Neutrophil (primary cell): ENCODE measurements around the gene ARSB.

Experiments
- H3K27ac ChIP-seq: fragments of 200-600 bp; sonication (generic); 2 replicates; pipeline ENCODE4 v1.5.1; 2016; ENCODE audit warnings: mild to moderate bottlenecking, moderate library complexity
- H3K27me3 ChIP-seq: fragments of 200-600 bp; sonication (generic); 2 replicates; pipeline ENCODE4 v1.6.0; 2016; ENCODE audit warnings: mild to moderate bottlenecking
- H3K36me3 ChIP-seq: fragments of 200-600 bp; sonication (generic); 2 replicates; pipeline ENCODE4 v1.5.1; 2017
- H3K4me1 ChIP-seq, 2 experiments: fragments of 200-600 bp in 1 of 2; sonication (generic) in 1 of 2; 1 replicate in 1 of 2; 2 replicates in 1 of 2; pipeline versions ENCODE4 v1.5.1 to v1.6.1; 2013 to 2016; ENCODE audit warnings: low read depth in 1 of 2, low read length in 1 of 2, mild to moderate bottlenecking in 1 of 2, moderate library complexity in 1 of 2; ENCODE audit not compliant: control insufficient read depth in 1 of 2, insufficient read depth in 1 of 2
- H3K4me3 ChIP-seq, 2 experiments: fragments of 200-600 bp in 1 of 2; sonication (generic) in 1 of 2; 1 replicate in 1 of 2; 2 replicates in 1 of 2; pipeline ENCODE4 v1.5.1; 2013 to 2016; ENCODE audit warnings: low read depth in 1 of 2, low read length in 1 of 2, mild to moderate bottlenecking in 1 of 2, moderate library complexity in 1 of 2
- H3K9me3 ChIP-seq: fragments of 200-600 bp; sonication (generic); 2 replicates; pipeline ENCODE4 v1.5.1; 2016
- TF ChIP-seq, protein P1 (sequence below): fragments of 200-600 bp; sonication (generic); IDR thresholded peaks from 2 replicates; pipeline ENCODE4 v1.5.1; 2016; ENCODE audit warnings: antibody characterized with exemption

ARSB gene

DNA sequence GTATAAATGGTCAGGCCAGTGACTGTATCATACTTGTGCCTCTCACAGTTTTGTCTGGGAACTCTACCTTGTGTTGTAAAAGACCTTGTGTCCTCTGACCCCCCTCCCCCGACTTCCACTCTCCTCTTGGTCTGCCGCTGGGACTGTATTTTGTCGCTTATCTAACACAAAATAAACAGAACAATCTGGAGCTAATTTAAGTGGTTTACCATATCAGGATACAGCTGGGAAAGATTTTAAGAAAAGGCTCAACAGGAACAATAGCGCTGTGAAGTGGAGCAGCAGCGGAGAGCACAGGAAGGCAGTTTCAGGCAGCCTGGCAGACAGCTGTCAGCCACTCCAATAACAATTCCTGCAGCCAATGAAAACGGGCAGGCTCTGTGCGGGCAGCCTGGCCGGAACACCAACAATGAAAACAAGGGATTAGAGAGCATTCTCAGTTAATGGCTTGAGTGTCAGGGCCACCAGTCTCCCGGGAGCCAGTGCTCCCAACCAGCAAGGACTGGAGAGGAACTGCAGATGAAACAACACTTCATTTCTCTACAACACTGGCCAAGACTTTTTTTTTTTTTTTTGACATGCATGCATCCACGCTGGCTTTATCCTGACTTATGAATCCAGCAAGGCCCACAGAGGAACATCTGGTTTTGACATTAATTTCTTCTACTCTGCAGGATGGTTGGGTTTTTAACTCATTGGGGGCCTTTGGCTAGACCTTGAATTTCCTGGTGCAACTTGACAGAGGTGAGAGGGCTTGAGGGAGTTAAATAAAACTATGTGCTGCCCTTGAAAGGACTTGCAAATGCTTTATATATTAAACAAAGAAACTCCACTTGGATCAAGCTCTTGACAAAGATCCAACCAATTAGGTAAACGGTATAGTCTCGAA lies 76.7 kb downstream of the ARSB start:
- no peaks in the 10 kb centered on the region for H3K27me3 ChIP-seq
- no peaks in the 10 kb centered on the region for H3K36me3 ChIP-seq
- no peaks in the 10 kb centered on the region for H3K9me3 ChIP-seq
- H3K4me1 ChIP-seq, result peaks cover 15 to 25% of the 10 kb centered on the region in 2 experiments
- H3K27ac ChIP-seq, result no peak overlapping the region
- TF ChIP-seq, protein P1, sequence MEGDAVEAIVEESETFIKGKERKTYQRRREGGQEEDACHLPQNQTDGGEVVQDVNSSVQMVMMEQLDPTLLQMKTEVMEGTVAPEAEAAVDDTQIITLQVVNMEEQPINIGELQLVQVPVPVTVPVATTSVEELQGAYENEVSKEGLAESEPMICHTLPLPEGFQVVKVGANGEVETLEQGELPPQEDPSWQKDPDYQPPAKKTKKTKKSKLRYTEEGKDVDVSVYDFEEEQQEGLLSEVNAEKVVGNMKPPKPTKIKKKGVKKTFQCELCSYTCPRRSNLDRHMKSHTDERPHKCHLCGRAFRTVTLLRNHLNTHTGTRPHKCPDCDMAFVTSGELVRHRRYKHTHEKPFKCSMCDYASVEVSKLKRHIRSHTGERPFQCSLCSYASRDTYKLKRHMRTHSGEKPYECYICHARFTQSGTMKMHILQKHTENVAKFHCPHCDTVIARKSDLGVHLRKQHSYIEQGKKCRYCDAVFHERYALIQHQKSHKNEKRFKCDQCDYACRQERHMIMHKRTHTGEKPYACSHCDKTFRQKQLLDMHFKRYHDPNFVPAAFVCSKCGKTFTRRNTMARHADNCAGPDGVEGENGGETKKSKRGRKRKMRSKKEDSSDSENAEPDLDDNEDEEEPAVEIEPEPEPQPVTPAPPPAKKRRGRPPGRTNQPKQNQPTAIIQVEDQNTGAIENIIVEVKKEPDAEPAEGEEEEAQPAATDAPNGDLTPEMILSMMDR, result no peak
- no peak overlapping the region for H3K4me3 ChIP-seq

DNA sequence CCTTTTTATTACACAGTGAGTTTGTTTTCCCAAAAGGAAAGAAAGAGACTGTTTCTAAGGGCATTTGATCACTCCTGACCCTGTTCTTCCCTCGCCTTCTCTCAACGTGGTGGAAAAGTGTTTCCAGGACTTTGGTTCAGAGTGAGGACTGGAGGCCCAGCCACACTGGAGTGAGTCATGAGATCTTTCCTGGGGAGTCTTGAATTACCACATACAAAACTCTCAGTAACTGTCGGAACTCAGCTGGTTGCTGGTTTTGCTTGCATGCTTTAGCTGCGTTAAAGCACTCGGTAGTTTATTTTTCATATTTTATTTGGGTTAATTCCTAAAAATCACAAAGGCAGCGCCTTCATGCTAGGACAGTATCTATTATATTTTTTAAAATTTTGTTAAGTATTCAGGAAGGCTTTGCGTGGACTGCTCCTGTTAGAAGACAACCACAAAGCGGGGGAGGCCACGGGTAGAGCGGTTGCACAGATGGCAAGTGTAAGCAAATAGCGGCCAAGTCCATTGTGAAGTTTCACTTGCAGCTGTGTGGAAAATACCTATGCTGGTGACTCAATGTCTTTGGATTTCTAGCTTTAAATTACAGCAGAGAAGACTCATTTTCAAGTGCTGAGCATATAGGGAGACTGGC lies 77.7 kb downstream of the ARSB start:
- H3K27ac ChIP-seq, result no peak overlapping the region
- H3K9me3 ChIP-seq, result no peaks in the 10 kb centered on the region
- H3K27me3 ChIP-seq, result no peaks in the 10 kb centered on the region
- H3K4me1 ChIP-seq, result peaks cover 15 to 25% of the 10 kb centered on the region in 2 experiments
- no peak overlapping the region for H3K4me3 ChIP-seq
- H3K36me3 ChIP-seq, result no peaks in the 10 kb centered on the region
- TF ChIP-seq, protein P1, result no peak

DNA sequence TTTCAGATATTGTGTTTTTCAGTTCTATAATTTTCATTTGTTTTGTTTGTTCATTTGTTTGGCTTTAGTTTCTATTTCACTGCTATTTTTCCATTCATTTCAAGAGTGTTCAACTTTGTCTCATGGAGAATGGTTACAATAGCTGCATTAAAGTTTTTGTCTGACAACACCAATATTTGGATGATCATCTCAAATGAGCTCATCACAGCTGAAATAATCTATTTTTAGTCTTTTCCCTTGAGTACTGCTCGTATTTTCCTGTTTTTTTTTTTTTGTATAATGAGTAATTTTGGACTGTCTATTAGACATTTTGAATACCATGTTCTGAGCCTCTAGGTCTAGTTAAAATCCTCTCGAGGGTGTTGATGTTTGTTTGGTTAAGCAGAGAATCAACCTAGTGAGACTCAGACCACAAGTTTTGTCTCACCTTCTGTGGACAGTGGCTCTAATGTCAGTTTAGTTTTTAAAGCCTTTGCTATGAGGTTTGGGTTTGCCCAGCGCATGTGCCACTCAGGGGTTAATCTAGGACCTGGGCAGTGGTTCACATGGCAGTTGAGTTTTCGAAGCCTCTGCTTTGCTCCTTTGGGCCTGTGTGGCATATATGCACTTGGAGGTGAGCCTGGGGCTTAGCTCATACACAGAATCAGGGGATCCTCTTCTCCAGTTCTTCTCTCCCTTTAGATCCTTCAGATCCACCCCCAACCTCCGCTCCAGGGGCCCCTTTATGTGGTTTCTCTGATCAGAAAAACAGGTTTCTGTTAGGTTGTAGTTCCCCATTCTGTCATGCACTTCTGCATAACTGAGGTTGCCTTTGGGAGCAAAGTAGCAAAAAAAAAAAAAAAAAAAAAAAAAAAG lies 79.8 kb downstream of the ARSB start:
- H3K36me3 ChIP-seq, result no peaks in the 10 kb centered on the region
- peaks cover 15 to 25% of the 10 kb centered on the region in 2 experiments for H3K4me1 ChIP-seq
- TF ChIP-seq, protein P1, result no peak
- H3K9me3 ChIP-seq, result no peaks in the 10 kb centered on the region
- H3K4me3 ChIP-seq, result no peak overlapping the region
- H3K27ac ChIP-seq, result no peak overlapping the region
- H3K27me3 ChIP-seq, result no peaks in the 10 kb centered on the region

DNA sequence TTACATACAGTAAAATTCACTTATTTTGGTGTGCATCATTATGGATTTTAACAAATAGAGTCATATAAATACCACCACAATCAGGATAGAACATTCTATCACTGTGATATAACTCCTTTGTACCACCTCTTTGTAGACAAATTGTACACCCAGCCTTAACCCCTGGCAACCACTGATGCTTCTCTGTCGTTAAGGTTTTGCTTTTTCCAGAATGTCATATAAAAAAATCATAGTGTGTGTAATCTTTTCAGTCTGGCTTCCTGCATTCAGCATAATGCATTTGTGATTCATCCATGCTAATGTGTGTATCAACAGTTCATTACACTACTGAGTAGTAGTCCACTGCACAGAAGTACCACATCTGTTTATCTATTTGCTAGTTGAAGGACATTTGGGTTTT lies 81.2 kb downstream of the ARSB start:
- TF ChIP-seq, protein P1, result no peak
- H3K36me3 ChIP-seq, result no peaks in the 10 kb centered on the region
- no peaks in the 10 kb centered on the region for H3K9me3 ChIP-seq
- H3K4me1 ChIP-seq, result peaks cover 15 to 25% of the 10 kb centered on the region in 2 experiments
- H3K27ac ChIP-seq, result no peak overlapping the region
- no peaks in the 10 kb centered on the region for H3K27me3 ChIP-seq
- no peak overlapping the region for H3K4me3 ChIP-seq

DNA sequence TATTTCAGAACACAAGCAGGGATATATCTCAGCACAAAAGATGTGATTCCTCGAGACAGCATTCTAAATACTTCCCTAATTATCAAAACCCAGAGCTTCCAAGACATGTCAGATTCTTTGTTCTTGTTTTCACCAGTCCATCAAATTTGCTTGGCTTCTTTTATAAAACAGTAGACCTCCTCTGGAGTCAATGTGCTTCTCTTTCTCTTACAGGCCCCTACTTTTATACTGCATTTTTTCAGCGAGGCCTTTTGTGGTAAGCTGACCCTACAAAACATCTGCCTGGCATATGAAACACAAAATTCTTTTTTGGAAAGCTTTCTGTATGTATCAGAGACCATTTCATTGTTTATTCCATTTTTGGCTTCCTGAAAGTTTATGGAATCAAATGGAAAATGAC lies 81.8 kb downstream of the ARSB start:
- TF ChIP-seq, protein P1, result no peak
- H3K36me3 ChIP-seq, result no peaks in the 10 kb centered on the region

More for the DNA sequence above, 81.8 kb downstream of the ARSB start:
- Histone ChIP-seq H3K4me3 (no peak overlapping the region), H3K4me1 (peaks cover 14 to 21% of the 10 kb centered on the region in 2 experiments), H3K27me3 (no peaks in the 10 kb centered on the region), H3K9me3 (no peaks in the 10 kb centered on the region), H3K27ac (no peak overlapping the region)
